SK-N-SH treated with all-trans-retinoic acid at 6 μM for 48 hours (cell line): Measurements from ENCODE around the gene WNK3.

Experiments
- ATAC-seq: fragments of 200-7000 bp; cut with Tn5 transposase; 3 replicates; pipeline ENCODE4 v1.9.1; 2020; ENCODE audit warnings: mild to moderate bottlenecking, moderate library complexity
- ARNTL ChIP-seq: fragments of 450-650 bp; formaldehyde crosslinking; IDR thresholded peaks from 2 replicates; pipeline ENCODE4 v1.5.0; 2020; ENCODE audit warnings: low read depth, mild to moderate bottlenecking, moderate library complexity, borderline replicate concordance
- BACH2 ChIP-seq: fragments of 250-450 bp; sonication (Bioruptor Pico); IDR thresholded peaks from 2 replicates; pipeline ENCODE4 v1.9.0; 2021; ENCODE audit warnings: mild to moderate bottlenecking, borderline replicate concordance
- CSDC2 ChIP-seq: fragments of 250-450 bp; sonication (Bioruptor Pico); IDR thresholded peaks from 2 replicates; pipeline ENCODE4 v1.5.0; 2020; ENCODE audit warnings: mild to moderate bottlenecking, moderate library complexity
- ESRRG ChIP-seq: fragments of 250-450 bp; sonication (Bioruptor Pico); IDR thresholded peaks from 2 replicates; pipeline ENCODE4 v1.6.1; 2021; ENCODE audit warnings: mild to moderate bottlenecking
- ISL1 ChIP-seq: fragments of 250-450 bp; sonication (Bioruptor Pico); IDR thresholded peaks from 2 replicates; pipeline ENCODE4 v2.1.2; 2022; ENCODE audit warnings: mild to moderate bottlenecking, moderate library complexity
- OSR1 ChIP-seq: fragments of 250-450 bp; sonication (Bioruptor Pico); IDR thresholded peaks from 2 replicates; pipeline ENCODE4 v1.8.0; 2022; ENCODE audit warnings: moderate library complexity, mild to moderate bottlenecking, inconsistent platforms
- PPARA ChIP-seq: fragments of 250-450 bp; sonication (Bioruptor Pico); IDR thresholded peaks from 2 replicates; pipeline ENCODE4 v1.5.0; 2020; ENCODE audit warnings: mild to moderate bottlenecking, borderline replicate concordance
- RARB ChIP-seq: fragments of 250-450 bp; sonication (Bioruptor Pico); IDR thresholded peaks from 2 replicates; pipeline ENCODE4 v1.8.0; 2021; ENCODE audit warnings: mild to moderate bottlenecking, moderate library complexity
- TOX ChIP-seq: fragments of 250-450 bp; sonication (Bioruptor Pico); IDR thresholded peaks from 2 replicates; pipeline ENCODE4 v1.8.0; 2021; ENCODE audit warnings: mild to moderate bottlenecking, moderate library complexity, borderline replicate concordance
- ZFP3 ChIP-seq: fragments of 250-450 bp; sonication (Bioruptor Pico); IDR thresholded peaks from 2 replicates; pipeline ENCODE4 v1.5.0; 2020; ENCODE audit warnings: mild to moderate bottlenecking, moderate library complexity
- ZFP30 ChIP-seq: fragments of 450-650 bp; formaldehyde crosslinking; IDR thresholded peaks from 2 replicates; pipeline ENCODE4 v1.5.0; 2022; ENCODE audit warnings: mild to moderate bottlenecking, moderate library complexity
- ZNF565 ChIP-seq: fragments of 450-650 bp; formaldehyde crosslinking; conservative IDR thresholded peaks from 2 replicates; pipeline ENCODE4 v1.5.0; 2020; ENCODE audit warnings: low read depth, mild to moderate bottlenecking, moderate library complexity
- ZNF70 ChIP-seq: fragments of 450-650 bp; formaldehyde crosslinking; IDR thresholded peaks from 2 replicates; pipeline ENCODE4 v1.5.0; 2020; ENCODE audit warnings: mild to moderate bottlenecking, moderate library complexity
- ZNF8 ChIP-seq: fragments of 450-650 bp; formaldehyde crosslinking; IDR thresholded peaks from 2 replicates; pipeline ENCODE4 v1.5.0; 2020; ENCODE audit warnings: mild to moderate bottlenecking, moderate library complexity
- TF ChIP-seq, protein P1 (sequence below): fragments of 250-450 bp; sonication (Bioruptor Pico); IDR thresholded peaks from 2 replicates; pipeline ENCODE4 v1.5.1; 2021; ENCODE audit warnings: mild to moderate bottlenecking, moderate library complexity
- TF ChIP-seq, protein P2 (sequence below): fragments of 250-450 bp; sonication (Bioruptor Pico); IDR thresholded peaks from 2 replicates; pipeline ENCODE4 v1.5.1; 2020; ENCODE audit warnings: low read depth, mild to moderate bottlenecking, moderate library complexity
- TF ChIP-seq, protein P3 (sequence below): fragments of 250-450 bp; sonication (Bioruptor Pico); IDR thresholded peaks from 2 replicates; pipeline ENCODE4 v1.8.0; 2020; ENCODE audit warnings: mild to moderate bottlenecking, moderate library complexity, borderline replicate concordance

WNK3 gene

DNA sequence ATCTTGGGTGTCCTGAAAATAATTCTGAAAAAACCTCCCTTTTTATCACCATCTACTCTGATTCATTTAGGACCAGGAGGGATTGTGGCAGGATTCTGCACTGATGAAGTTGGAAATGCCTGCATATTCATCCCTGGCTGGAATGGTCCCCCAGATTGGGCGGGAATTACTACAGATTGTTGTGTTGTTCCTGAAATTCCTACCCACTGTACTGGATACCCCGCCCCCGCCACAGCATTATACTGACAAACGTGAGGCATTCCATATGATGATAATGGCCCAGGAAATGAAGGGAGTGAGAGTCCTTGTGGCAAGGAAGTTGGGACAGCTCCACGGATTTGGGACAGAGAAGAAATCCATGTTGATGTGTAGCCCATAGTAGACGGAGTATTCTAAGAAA lies 159.6 kb downstream of the WNK3 start (continued):
- TF ChIP-seq, protein P1, sequence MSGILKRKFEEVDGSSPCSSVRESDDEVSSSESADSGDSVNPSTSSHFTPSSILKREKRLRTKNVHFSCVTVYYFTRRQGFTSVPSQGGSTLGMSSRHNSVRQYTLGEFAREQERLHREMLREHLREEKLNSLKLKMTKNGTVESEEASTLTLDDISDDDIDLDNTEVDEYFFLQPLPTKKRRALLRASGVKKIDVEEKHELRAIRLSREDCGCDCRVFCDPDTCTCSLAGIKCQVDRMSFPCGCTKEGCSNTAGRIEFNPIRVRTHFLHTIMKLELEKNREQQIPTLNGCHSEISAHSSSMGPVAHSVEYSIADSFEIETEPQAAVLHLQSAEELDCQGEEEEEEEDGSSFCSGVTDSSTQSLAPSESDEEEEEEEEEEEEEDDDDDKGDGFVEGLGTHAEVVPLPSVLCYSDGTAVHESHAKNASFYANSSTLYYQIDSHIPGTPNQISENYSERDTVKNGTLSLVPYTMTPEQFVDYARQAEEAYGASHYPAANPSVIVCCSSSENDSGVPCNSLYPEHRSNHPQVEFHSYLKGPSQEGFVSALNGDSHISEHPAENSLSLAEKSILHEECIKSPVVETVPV (CRISPR knock-in tag): no peak
- no peak for TF ChIP-seq TOX (CRISPR knock-in tag)

DNA sequence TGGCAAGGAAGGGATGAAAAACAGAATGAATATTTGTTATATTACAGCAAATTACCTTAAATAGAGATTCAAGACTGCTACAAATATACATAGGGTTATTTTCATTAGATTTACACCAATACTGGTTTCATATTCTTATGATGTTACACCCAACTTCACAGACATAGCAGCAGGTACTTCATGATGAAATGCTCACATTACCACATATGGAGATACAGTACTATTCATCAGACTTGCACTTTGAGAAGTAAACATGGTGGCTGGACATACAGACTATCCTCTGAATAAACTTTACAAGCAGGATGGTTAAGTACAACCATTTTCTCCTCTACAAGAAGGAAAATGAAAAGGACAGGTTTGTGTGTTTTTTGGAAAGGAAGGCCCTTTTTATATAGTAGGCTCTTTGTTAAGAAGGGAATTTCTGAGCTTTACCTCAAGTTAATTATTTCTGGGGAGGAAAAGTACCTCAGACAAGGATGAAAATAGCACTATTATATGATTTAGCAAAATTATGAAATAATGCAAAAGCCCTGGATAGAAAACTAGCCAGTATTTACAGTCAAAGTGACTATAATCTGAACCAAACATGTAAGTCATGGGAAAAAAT lies 162.8 kb downstream of the WNK3 start:
- ATAC-seq: no peak

DNA sequence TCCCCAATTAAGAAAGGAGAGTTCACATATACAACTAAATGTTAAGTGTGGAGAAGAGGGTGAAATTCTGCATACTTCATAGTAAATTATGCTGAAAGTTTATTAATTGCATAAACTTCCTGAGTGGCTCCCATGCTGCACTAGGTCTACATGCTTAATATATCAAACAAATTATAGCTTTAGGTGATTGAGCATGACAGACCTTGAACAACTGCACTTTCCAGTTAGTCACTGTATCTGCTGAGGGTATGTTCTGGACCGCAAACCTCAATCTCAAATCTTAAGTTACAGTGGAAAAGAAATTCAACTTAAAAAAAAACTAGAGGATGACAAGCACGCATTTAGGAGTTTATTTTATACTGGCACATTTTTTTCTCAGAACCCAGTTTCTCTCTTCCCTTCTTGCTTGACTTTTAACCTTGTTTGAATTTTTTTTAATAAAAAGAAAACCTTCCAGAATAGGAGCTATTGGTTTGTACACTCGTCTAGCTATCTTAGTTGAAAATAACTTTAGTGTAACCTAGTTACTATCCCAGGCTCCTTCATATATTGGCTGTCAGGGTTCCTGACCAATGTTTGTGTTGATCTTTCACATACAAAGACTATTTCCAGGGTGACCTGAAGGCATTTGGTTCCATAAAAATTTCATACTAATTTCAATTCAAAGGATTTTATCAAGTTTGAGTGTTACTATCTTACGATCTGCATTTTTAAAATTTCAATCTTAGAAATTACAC lies 164.6 kb downstream of the WNK3 start:
- TF ChIP-seq ESRRG (CRISPR knock-in tag): no peak
- TF ChIP-seq ARNTL (CRISPR knock-in tag): no peak
- no peak for TF ChIP-seq CSDC2
- TF ChIP-seq ZFP3 (CRISPR knock-in tag): no peak
- TF ChIP-seq ISL1: no peak
- TF ChIP-seq ZFP30 (CRISPR knock-in tag): no peak
- TF ChIP-seq, protein P1 (CRISPR knock-in tag): no peak
- no peak for TF ChIP-seq PPARA (CRISPR knock-in tag)
- ATAC-seq: no peak

More for the DNA sequence above, 162.8 kb downstream of the WNK3 start:
- TF ChIP-seq ARNTL (CRISPR knock-in tag) (no peak), PPARA (CRISPR knock-in tag) (no peak)

DNA sequence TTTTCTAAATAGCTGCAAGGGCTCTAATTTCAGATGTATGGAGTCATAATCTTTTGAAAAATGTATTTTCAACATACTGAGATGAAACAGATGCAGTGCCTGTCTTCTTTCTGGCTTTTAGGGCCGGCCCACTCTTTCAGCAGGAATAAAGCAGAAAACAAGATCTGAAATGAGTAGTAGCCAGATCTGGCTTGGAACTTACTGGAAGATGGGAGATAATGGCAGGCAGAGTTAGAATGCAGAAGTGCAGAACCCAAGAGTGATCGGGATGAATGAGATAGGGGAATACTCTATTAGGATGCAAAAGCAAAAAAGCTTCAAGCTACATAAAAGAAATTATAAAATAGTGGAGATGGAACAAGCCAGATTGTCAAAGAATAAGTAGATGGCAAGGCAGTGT lies 173.4 kb downstream of the WNK3 start:
- no peak for ATAC-seq
- TF ChIP-seq ARNTL (CRISPR knock-in tag) (no peak), ZFP3 (CRISPR knock-in tag) (no peak)
- TF ChIP-seq, protein P2, sequence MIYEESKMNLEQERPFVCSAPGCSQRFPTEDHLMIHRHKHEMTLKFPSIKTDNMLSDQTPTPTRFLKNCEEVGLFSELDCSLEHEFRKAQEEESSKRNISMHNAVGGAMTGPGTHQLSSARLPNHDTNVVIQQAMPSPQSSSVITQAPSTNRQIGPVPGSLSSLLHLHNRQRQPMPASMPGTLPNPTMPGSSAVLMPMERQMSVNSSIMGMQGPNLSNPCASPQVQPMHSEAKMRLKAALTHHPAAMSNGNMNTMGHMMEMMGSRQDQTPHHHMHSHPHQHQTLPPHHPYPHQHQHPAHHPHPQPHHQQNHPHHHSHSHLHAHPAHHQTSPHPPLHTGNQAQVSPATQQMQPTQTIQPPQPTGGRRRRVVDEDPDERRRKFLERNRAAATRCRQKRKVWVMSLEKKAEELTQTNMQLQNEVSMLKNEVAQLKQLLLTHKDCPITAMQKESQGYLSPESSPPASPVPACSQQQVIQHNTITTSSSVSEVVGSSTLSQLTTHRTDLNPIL (CRISPR knock-in tag): no peak

DNA sequence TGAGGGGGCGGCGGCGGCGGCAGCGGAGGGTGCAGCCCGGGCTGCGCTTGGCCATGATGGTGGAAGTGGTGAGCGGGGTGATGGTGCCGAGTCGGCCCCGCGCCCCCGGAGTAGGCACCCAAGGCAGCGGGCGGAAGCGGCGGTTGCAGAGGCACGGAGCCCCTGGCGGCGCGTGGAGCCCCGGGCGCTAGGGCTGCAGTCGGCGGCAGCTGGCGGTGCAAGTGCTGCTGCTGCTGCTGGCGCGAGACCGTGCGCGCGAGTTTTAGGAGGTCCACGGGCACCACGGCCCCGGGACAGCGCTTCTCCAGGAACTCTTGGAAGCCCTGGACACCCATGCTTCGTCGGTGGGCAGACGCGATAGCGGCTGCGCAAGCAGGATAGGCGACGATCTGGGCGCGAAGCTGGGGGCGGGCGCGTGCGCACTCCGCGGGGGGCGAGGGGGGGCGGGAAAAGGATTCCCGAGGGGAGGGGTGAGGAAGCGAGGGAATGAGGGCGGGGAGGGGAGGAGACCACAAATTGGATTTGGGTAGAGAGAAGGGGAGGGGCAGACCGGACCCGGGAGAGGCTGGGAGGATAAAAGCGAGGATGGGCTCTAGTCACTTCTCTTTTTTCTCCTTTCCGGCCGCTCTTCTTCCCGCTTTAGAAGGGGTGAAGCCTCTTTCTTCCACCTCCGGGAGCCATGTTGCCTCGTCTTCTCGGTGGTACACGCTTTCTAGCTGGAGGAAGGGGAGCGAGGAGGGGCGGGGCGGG lies 174.8 kb downstream of the WNK3 start, which contains the start of gene FAM120C:
Gene FAM120C, minus strand, starts transcription at position 391 of the 750 bp plus-strand sequence. Its CDS starts 56 bp downstream, at position 335.
- TF ChIP-seq ZNF565 (no peak), ZFP3 (CRISPR knock-in tag) (no peak), ZNF70 (CRISPR knock-in tag) (no peak), CSDC2 (no peak)
- TF ChIP-seq, all 23 proteins: peak for 0
- ATAC-seq: peak; percentile 72

DNA sequence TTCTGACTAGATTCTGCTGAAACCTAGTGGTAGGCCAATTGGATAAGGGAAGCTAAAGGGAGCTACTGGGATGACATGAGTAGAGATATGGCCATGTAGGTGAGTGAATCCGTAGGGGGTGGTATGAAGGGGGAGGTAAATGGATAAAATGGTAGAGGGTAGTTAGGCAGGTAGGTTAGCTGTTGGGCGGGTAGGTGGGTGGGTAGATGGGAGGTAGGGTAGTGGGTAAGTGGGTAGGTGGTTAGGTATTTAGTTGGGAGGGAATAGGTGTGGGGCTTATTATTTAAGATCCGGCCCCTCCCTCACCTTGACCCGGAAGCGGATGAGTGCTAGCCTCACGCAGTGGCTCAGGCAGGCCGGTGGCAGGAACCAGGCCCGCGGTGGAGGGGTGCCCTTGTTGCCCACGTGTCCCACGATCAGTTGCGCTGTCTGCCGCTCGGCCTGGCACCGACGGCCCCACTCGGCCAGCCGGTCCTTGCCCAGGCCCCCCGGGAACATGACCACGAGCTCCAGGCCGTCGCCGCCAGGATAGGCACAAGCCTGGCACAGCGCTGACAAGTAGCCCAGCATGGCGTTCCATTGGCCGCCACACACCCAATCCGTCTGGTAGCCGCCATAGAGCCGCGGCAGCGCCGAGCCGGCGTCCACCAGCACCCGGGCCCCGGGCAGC lies 175.5 kb downstream of the WNK3 start:
- peak; percentile 48 for ATAC-seq
- TF ChIP-seq ZNF8 (CRISPR knock-in tag) (no peak), CSDC2 (no peak), OSR1 (no peak), ZFP30 (CRISPR knock-in tag) (no peak), RARB (CRISPR knock-in tag) (no peak), ESRRG (CRISPR knock-in tag) (no peak), BACH2 (CRISPR knock-in tag) (no peak), ARNTL (CRISPR knock-in tag) (no peak), PPARA (CRISPR knock-in tag) (no peak), ZFP3 (CRISPR knock-in tag) (no peak), ISL1 (no peak), ZNF70 (CRISPR knock-in tag) (no peak)
- TF ChIP-seq, protein P1 (CRISPR knock-in tag): no peak
- TF ChIP-seq, protein P2 (CRISPR knock-in tag): no peak
- TF ChIP-seq, protein P3, sequence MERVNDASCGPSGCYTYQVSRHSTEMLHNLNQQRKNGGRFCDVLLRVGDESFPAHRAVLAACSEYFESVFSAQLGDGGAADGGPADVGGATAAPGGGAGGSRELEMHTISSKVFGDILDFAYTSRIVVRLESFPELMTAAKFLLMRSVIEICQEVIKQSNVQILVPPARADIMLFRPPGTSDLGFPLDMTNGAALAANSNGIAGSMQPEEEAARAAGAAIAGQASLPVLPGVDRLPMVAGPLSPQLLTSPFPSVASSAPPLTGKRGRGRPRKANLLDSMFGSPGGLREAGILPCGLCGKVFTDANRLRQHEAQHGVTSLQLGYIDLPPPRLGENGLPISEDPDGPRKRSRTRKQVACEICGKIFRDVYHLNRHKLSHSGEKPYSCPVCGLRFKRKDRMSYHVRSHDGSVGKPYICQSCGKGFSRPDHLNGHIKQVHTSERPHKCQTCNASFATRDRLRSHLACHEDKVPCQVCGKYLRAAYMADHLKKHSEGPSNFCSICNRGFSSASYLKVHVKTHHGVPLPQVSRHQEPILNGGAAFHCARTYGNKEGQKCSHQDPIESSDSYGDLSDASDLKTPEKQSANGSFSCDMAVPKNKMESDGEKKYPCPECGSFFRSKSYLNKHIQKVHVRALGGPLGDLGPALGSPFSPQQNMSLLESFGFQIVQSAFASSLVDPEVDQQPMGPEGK (CRISPR knock-in tag): no peak
